Right renal cortex interstitium (tissue), 3 donors: Measurements from ENCODE around the gene GNPTG. TPM values are rescaled to one million over a fixed set of nuclear protein-coding genes. Genes with fewer than 3 reads are reported as not detected.

Source experiments
- DNase-seq, 3 donors: peaks; one replicate each; pipeline ENCODE4 v3.0.0-alpha.2; 2013; ENCODE audit warnings: low read depth in 3 of 3, low spot score in 2 of 3
- polyA plus RNA-seq, 3 donors: library from polyadenylated mRNA; unstranded; fragments of 120-200 nt; gene quantifications; one replicate each; pipeline ENCODE4 v1.2.1, GENCODE V29; 2013; ENCODE audit not compliant: insufficient read length in 3 of 3

The GNPTG gene
- polyA plus RNA-seq, 3 donors: 51.7 to 54.5 (median 53.1) TPM

DNA sequence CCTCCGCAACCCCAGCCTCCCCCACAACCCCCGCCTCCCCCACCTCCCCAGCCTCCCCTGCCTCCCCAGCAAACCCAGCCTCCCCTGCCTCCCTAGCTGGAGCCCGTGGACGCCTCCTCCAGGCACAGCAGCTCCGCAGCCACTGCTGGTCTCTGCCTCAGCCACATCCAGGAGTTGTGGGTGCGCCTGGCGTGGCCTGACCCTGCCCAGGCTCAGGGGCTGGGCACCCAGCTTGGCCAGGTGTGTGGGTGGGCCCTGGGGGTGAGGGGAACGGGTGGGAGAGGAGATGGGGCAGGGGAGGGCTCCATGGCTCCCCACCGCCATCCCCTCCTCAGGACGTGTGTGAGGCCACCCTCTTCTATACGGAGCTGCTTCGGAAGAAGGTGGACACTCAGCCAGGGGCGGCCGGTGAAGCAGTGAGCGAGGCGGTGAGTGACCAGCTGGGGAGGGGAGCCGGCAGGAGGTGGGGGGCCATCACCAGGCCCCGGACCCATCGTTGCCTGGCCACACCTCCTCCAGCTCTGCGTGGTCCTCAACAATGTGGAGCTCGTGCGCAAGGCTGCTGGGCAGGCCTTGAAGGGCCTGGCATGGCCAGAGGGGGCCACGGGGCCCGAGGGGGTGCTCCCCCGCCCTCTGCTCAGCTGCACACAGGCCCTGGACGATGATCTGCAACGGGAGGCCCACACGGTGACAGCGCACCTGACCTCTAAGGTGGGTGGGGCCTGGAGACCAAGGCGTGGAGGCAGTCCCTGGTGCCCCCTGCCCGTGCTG is 5.9 kb upstream of the GNPTG start:
- DNase-seq: no peak

DNA sequence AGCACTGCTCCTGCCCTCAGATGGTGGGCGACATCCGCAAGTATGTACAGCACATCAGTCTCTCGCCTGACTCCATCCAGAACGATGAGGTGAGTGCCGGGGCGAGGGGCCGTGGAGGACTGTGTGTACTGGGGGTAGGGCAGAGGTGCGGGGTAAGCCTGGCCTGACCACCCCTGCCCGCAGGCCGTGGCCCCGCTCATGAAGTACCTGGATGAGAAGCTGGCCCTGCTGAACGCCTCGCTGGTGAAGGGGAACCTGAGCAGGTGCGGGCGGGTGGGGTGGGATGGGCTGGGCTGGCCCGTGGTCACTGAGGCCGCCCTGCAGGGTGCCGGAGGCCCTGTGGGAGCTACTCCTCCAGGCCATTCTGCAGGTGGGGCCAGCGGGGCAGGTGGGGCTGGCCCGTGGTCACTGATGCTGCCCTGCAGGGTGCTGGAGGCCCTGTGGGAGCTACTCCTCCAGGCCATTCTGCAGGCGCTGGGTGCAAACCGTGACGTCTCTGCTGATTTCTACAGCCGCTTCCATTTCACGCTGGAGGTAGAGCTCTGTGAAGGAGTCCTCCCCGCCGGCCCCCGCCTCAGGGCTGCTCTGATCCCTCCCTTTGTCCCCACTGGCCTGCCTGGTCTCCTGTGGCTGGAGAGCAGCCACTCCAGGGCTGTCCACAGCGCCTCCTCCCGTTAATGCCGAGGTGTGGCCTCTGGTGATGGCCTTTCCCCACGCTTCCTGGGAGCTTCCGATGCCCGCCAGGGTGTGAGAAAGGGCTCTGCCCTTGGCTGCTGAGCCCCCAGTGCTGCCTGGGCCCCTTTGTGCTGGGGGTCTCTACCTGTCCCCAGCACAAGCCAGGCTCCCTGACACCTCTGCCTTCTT is 5.1 kb upstream of the GNPTG start:
- no peak for DNase-seq

DNA sequence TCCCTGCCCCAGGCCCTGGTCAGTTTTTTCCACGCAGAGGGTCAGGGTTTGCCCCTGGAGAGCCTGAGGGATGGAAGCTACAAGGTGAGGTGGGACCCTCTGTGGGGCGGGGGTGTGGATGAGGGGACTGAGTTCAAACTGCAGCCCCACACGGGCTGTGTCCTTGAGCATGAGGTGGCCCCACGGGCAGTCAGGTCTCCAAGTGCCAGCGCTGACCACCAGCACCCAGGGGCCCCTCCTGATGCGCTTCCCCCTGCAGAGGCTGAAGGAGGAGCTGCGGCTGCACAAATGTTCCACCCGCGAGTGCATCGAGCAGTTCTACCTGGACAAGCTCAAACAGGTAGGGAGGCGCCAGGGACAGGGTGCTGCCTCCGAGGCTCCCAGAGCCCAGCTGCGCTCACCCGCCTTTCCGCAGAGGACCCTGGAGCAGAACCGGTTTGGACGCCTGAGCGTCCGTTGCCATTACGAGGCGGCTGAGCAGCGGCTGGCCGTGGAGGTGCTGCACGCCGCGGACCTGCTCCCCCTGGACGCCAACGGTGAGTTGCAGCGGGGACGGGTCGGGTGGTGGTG is 4.4 kb upstream of the GNPTG start:
- DNase-seq: no peak

DNA sequence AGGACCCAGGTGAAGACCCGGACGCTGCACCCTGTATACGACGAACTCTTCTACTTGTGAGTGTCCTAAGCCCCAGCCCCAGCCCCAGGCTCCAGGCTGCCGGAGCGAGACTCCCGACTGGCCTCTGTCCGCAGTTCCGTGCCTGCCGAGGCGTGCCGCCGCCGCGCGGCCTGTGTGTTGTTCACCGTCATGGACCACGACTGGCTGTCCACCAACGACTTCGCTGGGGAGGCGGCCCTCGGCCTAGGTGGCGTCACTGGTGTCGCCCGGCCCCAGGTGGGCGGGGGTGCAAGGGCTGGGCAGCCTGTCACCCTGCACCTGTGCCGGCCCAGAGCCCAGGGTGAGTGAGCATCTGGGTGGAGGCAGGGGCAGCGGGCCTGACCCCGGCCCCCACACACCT is 3.8 kb upstream of the GNPTG start:
- DNase-seq: no peak

DNA sequence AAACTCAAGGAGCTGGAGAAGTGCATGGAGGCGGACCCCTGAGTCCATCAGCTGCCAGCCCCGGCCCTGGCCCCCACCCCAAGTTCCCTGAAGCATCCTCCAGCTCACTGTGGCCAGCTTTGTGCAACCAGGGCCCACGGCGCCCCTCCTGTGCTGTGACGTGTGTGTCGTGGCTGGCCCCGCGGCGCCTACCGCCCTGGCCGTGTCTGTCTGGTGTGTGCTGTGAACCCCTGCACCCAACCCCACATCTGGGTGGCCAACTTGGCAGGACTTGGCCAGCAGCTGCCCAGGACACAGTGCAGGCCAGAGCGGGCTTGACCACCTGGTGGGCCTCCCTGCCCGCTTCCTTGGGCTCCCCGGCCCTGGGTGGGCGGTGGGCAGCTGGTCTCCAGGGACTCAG is 3.3 kb upstream of the GNPTG start:
- no peak for DNase-seq

DNA sequence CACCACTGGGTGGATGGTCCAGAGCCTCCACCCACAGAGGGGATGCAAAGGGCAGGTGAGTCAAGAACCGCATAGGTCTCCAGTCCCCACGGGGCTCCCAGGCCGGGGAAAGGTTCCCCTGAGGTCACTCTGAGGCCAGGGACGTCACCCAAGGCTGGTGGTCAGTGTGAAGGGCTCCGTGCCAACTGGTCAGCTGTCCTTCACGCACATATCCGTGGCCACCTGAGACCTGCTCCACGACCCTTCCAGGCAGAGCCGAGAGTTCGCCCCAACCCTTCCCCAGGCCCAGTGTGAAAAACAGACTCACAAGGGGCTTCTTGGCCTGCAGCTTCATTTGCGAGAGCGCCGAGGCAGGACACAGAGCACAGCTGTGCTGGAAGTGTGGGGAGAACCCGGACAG is 2.8 kb upstream of the GNPTG start:
- no peak for DNase-seq

DNA sequence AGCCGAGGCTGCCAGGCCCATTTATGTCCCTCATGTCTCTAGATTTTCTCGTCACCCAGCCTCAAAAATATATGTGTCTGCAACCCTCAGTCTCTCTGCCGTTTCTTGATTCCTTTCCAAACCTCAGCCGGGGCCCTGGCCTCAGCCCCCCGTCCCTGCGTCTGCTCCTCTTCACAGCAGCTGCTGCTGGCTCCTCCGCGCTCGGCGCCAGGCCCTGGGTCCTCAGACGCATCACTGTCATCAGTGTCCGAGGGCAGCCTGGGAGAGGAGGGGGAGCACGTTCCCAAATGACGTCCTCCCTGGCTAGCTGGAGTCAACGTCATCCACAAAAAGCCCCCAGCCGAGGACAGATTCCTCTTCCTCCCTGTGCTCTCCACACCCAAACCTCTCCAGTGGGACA is 2.4 kb upstream of the GNPTG start:
- no peak for DNase-seq

DNA sequence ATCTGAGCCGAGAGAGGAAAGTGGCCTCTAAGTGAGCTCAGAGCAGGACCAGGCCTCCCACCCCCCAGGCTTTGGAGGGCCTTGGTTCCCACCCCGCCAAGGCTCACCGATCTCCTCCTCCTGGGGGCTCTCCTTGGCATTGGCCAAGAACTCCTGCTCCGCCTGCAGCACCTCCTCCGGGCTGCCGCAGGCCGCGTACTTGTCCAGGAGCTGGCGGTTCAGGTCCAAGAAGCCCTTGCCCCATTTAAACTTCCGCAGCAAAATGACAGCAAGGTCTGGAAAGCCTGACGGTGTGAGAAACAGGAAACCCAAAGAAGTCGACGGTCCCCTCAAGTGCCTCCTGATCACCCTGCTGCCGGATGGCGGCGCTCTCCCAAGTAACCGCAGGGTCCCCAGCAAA is 1.8 kb upstream of the GNPTG start:
- DNase-seq: no peak

DNA sequence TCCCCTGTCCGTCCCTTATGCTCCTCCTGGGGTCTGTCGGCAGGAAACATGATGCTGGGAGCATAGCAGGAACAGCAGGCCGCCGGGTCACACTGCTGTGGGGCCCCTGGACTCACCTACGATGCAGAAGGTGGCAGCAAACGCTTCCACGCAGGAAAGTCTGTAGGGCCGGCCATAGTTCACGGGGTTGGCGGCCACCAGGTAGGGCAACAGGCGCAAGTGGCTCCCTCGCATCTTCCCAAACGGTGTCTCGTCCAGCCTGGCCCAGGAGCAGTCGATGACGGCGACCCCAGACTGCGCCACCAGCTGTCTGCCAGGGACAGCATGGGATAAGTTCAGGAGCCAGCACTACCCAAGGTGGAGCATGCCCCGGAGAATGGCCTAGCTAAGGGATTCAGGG is 1.0 kb upstream of the GNPTG start:
- no peak for DNase-seq

DNA sequence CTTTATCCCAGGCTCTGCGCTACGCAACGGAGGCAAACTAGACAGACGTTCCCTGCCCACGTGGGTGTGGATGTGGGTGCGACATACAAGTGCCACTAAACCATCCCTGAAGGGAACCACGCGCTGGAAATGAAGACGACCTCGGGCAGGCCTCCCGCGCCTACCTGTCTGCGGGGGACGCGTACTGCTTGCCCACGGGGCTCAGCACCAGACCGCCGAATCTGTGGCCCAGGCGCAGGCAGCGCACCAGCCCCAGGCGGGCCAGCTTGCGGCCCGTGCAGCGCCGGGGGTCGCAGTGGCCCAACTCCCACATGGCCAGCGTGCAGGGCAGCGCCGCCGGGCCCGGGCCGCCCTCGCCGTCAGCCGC is 533 bp upstream of the GNPTG start:
- no peak for DNase-seq

DNA sequence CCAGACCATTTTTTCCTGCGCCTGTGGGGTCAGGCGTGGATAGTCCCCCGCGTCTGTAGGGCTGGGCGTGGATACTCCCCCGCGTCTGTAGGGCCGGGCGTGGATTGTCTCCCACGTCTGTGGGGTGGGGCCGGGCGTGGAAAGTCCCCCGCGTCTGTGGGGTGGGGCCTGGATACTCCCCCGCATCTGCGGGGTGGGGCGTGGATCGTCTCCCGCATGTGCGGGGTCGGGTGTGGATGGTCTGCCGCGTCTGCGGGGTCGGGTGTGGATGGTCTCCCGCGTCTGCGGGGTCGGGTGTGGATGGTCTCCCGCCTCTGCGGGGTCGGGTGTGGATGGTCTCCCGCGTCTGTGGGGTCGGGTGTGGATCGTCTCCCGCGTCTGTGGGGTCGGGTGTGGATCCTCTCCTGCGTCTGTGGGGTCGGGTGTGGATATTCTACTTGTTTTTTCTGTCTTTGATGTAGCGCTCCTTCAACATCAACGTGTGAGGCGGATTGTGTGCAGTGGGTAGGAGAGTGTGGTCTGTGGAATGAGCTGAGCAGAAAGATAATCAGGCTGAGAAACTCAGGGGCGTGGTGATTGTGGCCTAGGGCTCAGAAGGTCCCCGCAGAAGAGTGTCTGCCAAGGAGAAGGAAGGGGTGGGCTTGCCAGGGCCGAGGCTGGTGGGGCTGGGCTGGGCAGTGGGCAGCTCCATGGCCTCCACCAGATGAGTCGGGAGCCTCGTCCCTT is 3.2 kb downstream of the GNPTG start:
- DNase-seq: no peak

DNA sequence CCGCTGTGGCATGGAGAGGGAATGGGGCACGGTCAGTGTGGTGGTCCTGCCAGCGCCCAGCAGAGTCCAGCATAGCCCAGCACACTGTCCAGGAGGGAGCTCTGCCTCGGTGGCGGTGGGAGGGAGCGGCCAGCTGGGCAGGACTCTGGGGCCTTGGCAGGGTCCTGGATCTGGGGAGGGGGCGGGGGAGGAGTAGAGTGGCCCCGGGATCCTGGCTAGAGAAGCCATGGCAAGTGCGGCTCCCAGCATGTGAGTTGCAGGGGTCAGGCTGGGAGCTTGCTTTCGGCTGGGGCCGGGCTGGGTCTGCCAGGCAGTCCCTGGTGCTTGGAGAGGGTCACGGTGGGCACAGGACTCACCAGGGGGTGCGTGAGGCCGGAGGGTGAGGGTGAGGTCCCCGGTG is 3.9 kb downstream of the GNPTG start:
- no peak for DNase-seq

DNA sequence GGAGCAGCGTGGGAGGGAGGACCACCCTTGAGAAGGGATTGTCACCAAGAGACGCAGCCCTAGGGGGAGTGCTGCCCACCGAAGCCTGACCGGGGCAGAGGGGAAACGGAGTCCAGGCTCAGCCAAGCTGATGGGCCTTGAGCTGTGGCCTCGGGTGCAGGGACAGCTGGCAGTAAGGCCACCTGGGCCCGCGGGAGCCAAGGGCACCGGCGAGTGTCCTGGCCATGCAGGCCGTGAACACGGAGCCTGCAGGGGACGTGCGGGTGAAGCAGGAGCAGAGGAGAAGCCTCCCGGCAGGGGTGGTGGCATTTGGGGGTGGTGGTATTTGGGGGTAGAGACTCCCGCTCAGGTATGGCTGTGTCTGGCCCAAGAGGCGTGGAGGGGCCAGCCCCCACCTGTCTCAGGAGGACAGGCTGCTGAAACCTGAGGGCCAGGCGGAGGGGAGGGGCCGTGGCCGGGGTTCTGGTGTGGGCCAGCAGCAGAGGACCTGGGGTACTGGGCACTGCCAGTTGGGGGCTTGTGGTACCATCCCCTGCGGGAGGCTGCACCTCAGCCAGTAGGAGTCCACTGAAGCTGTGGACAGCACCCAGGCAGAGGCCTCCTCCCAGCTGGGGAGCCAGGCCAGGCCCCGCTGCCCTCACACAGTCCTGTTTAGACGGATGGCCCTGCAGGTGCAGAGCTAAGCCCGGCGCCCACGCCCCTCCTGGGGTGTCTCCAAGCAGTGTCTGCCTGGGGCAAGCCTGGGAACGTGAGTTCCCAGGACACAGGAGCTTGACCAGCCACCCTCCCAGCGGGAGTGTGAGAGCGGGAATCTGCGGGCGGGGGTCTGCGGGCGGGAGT is 4.5 kb downstream of the GNPTG start:
- DNase-seq: no peak

DNA sequence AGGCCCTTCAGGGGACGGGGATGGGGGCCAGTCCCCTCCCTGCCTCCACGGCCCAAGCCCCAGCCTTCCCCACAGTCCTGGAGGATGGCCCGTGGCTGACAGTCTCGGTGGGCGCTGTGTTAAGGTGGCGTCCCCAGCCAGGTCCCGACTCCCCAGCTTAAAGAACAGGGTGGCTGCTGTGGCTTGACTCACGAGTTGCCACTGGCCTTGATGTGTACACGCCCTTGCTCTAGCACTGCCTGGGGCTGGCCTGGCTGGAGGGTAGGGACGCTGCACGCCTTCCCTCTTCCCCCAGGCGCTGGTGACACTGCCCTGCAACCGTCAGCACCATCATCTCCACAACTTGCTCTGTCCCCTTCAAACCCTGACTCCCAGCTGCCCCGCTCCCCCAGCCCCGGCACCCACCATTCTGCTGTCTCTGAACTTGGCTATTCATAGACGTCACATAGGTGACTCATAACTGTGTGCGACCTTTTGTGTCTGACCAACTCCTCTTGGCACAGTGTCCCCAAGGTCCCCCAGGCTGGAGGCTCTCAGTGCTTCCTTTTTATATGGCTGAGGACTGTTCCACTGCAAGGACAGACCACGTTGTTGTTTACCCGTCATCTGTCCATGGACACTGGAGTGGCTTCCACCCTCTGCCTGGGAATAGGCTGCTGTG is 6.3 kb downstream of the GNPTG start:
- DNase-seq: no peak

DNA sequence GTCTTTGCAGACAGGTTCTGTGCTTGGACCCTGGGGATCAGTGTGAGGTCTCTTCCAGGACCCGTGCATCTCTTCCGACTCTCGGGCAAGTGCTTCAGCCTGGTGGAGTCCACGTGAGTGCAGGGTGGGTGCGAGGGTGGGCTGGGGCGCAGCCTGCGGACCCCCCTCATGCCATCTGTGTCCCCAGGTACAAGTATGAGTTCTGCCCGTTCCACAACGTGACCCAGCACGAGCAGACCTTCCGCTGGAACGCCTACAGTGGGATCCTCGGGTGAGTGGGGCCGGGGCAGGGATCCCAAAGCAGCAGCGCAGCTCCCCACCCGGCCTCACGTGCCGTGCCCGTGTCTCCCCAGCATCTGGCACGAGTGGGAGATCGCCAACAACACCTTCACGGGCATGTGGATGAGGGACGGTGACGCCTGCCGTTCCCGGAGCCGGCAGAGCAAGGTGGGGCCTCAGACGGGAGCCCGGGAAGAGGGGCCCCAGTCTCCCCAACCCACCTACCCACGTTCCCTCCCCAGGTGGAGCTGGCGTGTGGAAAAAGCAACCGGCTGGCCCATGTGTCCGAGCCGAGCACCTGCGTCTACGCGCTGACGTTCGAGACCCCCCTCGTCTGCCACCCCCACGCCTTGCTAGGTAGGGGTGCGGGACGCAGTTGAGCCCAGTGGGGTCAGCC is 10.1 kb downstream of the GNPTG start:
- no peak for DNase-seq

DNA sequence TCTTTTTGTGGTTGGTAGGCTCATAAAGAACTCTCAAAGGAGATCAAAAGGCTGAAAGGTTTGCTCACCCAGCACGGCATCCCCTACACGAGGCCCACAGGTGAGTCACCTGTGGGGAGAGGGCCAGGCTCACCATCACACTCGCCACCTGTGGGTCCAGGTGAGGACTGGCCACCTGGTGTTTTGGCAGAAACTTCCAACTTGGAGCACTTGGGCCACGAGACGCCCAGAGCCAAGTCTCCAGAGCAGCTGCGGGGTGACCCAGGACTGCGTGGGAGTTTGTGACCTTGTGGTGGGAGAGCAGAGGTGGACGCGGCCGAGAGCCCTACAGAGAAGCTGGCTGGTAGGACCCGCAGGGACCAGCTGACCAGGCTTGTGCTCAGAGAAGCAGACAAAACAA is 11.1 kb downstream of the GNPTG start:
- no peak for DNase-seq

DNA sequence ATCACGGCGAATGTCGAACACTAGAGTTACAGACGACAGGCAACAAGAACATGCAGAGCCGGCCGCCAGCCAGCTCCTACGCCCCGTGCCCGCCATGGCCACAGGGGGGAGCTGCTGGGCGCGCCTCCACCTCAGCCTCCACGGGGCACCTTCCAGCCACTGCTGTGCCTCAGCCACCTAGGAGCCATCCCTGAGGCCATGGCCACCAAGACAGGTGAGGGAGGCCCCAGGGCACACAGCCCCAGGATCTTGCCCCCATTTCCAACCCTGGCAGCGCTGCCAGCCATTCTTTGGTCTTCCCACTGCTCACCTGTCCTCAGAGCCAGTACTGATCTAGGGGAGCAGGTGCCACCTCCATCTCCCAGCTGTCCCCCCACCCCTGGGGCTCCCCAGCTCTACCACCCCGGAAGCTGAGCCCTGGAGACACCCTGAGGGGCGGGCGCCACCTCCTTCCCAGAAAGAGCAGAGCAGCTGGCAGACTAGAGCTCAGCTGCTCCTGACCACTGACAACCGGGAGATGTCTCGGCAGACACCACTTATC is 11.8 kb downstream of the GNPTG start:
- no peak for DNase-seq

DNA sequence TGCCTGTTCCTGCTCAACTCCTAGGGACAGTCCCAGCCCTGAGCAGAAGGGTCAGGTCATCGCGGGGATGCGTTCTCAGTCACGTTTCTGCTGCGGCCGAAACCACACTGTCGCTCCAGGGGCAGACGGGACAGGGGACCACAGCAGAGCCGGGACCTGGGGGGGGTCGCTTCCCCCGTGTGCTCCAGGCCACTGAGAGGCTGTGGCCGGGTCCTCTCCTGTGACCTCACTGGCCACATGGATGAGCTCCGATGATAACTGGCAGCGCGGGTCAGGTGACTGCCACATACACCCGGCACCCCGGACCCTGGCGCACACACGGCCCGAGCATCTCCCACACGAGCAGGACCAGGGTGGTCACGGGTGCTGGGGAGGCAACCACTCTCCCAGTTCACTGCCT is 12.8 kb downstream of the GNPTG start:
- no peak for DNase-seq
